Mammary epithelial cell (primary cell): Measurements from ENCODE around the gene TEX14.

Source experiments
- EZH2 ChIP-seq: IDR thresholded peaks from 2 replicates; pipeline ENCODE4 v1.6.1; 2012; ENCODE audit warnings: low read length, inconsistent platforms, borderline replicate concordance
- TF ChIP-seq, protein P1 (sequence below), 2 donors: IDR thresholded peaks in 1 of 2; conservative IDR thresholded peaks in 1 of 2; 2 replicates each; pipeline ENCODE4 v1.5.1; 2011 to 2012; ENCODE audit warnings: inconsistent platforms in 2 of 2, low read length in 2 of 2, mild to moderate bottlenecking in 2 of 2, control low read depth in 1 of 2, low read depth in 1 of 2; ENCODE audit not compliant: insufficient read depth in 1 of 2; ENCODE audit errors: extremely low read depth in 1 of 2

DNA sequence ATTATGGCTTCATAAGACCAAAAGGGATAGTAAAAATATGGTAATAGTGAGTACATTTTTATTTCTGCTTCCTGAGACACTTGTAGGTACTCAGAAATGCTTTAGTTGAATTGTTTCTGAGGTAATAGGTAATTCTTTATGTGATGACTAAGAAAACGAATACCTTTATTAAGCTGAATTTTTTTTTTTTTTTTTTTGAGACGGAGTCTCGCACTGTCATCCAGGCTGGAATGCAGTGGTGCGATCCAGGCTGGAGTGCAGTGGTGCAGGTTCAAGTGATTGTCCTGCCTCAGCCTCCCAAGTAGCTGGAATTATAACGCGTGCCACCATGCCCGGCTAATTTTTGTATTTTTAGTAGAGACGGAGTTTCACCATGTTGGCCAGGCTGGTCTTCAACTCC lies 2.5 kb upstream of the TEX14 start:
- TF ChIP-seq, protein P1, sequence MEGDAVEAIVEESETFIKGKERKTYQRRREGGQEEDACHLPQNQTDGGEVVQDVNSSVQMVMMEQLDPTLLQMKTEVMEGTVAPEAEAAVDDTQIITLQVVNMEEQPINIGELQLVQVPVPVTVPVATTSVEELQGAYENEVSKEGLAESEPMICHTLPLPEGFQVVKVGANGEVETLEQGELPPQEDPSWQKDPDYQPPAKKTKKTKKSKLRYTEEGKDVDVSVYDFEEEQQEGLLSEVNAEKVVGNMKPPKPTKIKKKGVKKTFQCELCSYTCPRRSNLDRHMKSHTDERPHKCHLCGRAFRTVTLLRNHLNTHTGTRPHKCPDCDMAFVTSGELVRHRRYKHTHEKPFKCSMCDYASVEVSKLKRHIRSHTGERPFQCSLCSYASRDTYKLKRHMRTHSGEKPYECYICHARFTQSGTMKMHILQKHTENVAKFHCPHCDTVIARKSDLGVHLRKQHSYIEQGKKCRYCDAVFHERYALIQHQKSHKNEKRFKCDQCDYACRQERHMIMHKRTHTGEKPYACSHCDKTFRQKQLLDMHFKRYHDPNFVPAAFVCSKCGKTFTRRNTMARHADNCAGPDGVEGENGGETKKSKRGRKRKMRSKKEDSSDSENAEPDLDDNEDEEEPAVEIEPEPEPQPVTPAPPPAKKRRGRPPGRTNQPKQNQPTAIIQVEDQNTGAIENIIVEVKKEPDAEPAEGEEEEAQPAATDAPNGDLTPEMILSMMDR (conservative IDR thresholded peaks at IDR 0.05 in 1 of 2, IDR thresholded peaks at IDR 0.05 in 1 of 2; ENCODE audit: extremely low read depth in 1 of 2, insufficient read depth in 1 of 2, low read depth in 1 of 2, low read length in 2 of 2), result no peak
- TF ChIP-seq EZH2, result no peak
